K562 (cell line): ENCODE results near the gene LAT. TPM values are rescaled to one million over a fixed set of nuclear protein-coding genes. Genes with fewer than 3 reads are reported as not detected.

Source experiments
- ATAC-seq: fragments of 200-7000 bp; cut with Tn5 transposase; 3 replicates; pipeline ENCODE4 v1.9.1; 2020; ENCODE audit warnings: moderate library complexity
- BruUV-seq: library from RNA; stranded (reverse); fragments of 400-500 nt; replicated peaks from 2 replicates; lab custom pipeline; 2021; lab: Mats Ljungman, UMichigan
- CTCF ChIA-PET: fragments of 300-600 bp; formaldehyde crosslinking; extraction: SDS; loops from one replicate; lab custom pipeline; 2021; ENCODE audit warnings: low intra/inter-chr PET ratio; lab: Yijun Ruan, JAX
- POLR2A ChIA-PET: fragments of 300-600, 350-650 bp; sonication (Branson Sonifier 250); formaldehyde crosslinking; extraction: SDS; loops from one replicate; lab custom pipeline; 2021; ENCODE audit warnings: antibody characterized with exemption, inconsistent platforms; lab: Yijun Ruan, JAX
- DNase-seq, 4 experiments: peaks; one replicate each; pipeline versions ENCODE4 v3.0.0 to v3.0.0-alpha.2; 2011 to 2018; ENCODE audit warnings: low spot score in 3 of 4, mixed read lengths in 3 of 4; ENCODE audit errors: extremely low read depth in 1 of 4
- FAIRE-seq: peaks from 2 replicates; lab custom pipeline; 2011; peaks lifted over from hg19 to GRCh38; lab: Jason Lieb, UNC
- H2AFZ ChIP-seq: 2 replicates; pipeline ENCODE4 v1.6.0; 2011; ENCODE audit warnings: low read depth, low read length, control low read depth, inconsistent platforms
- H3K27ac ChIP-seq: fragments of 200-600 bp; 3 replicates; pipeline ENCODE4 v1.8.0; 2011; ENCODE audit warnings: low read depth, mild to moderate bottlenecking, control low read depth, inconsistent platforms, low read length, moderate library complexity, mixed read lengths; ENCODE audit errors: extremely low read depth
- H3K27me3 ChIP-seq, 2 experiments: fragments of 300-600 bp in 1 of 2; 2 replicates in 1 of 2; 3 replicates in 1 of 2; pipeline versions ENCODE4 v1.6.0 to v1.8.0; 2011; ENCODE audit warnings: inconsistent platforms in 2 of 2, low read length in 2 of 2, mild to moderate bottlenecking in 1 of 2, mixed read lengths in 1 of 2, moderate library complexity in 1 of 2; ENCODE audit not compliant: control insufficient read depth in 2 of 2, insufficient read depth in 2 of 2
- H3K36me3 ChIP-seq: fragments of 300-600 bp; 3 replicates; pipeline ENCODE4 v1.8.0; 2011; ENCODE audit warnings: mild to moderate bottlenecking, low read length, inconsistent platforms; ENCODE audit not compliant: control insufficient read depth, insufficient read depth
- H3K4me1 ChIP-seq, 2 experiments: fragments of 200-600 bp in 1 of 2; replicated peaks in 1 of 2; 2 replicates in 1 of 2; 3 replicates in 1 of 2; pipeline versions ENCODE4 v1.5.1 to v1.8.0; 2011; ENCODE audit warnings: inconsistent platforms in 2 of 2, low read length in 2 of 2, mild to moderate bottlenecking in 1 of 2, mixed read lengths in 1 of 2, moderate library complexity in 1 of 2; ENCODE audit not compliant: control insufficient read depth in 2 of 2, insufficient read depth in 2 of 2
- H3K4me2 ChIP-seq: 2 replicates; pipeline ENCODE4 v1.6.1; 2011; ENCODE audit warnings: low read length, control low read depth, inconsistent platforms, mixed read lengths; ENCODE audit not compliant: insufficient read depth
- H3K4me3 ChIP-seq: fragments of 200-600 bp; sonication (generic), shearing (Covaris generic); 2 replicates; pipeline ENCODE4 v1.5.1; 2016; ENCODE audit warnings: control low read depth, inconsistent platforms
- H3K79me2 ChIP-seq: fragments of 200-600 bp; 3 replicates; pipeline ENCODE4 v1.8.0; 2011; ENCODE audit warnings: low read length, inconsistent platforms; ENCODE audit not compliant: control insufficient read depth, insufficient read depth
- H3K9ac ChIP-seq, 2 experiments: 2 replicates each; pipeline versions ENCODE4 v1.6.0 to v1.6.1; 2011; ENCODE audit warnings: low read depth in 2 of 2, low read length in 2 of 2, control low read depth in 1 of 2, inconsistent platforms in 1 of 2, mild to moderate bottlenecking in 1 of 2, mixed read lengths in 1 of 2; ENCODE audit not compliant: insufficient read depth in 1 of 2
- H3K9me1 ChIP-seq: one replicate; pipeline ENCODE4 v1.6.0; 2011; ENCODE audit warnings: inconsistent platforms, mild to moderate bottlenecking, low read length, moderate library complexity; ENCODE audit not compliant: control insufficient read depth, insufficient read depth
- H3K9me3 ChIP-seq: replicated peaks from 2 replicates; pipeline ENCODE4 v1.5.1; 2011; ENCODE audit warnings: low read depth, low read length, inconsistent platforms; ENCODE audit not compliant: control insufficient read depth, insufficient read depth
- H4K20me1 ChIP-seq: replicated peaks from 2 replicates; pipeline ENCODE4 v1.6.1; 2011; ENCODE audit warnings: low read length, inconsistent platforms, mixed read lengths; ENCODE audit not compliant: control insufficient read depth, insufficient read depth
- ZNF175 ChIP-seq: fragments of 200-800 bp; sonication (Bioruptor generic); IDR thresholded peaks from 2 replicates; pipeline ENCODE4 v1.6.1; 2016; ENCODE audit warnings: low read depth, mild to moderate bottlenecking, missing genetic modification characterization, missing compliant biosample characterization
- ZNF695 ChIP-seq: fragments of 450-650 bp; formaldehyde crosslinking; IDR thresholded peaks from 2 replicates; pipeline ENCODE4 v1.4.0; 2020; ENCODE audit warnings: mild to moderate bottlenecking, moderate library complexity
- WGBS: fragments of 100-300 bp; shearing (Covaris generic); methylation state at CpG from one replicate; pipeline ENCODE4 v1.1.6; 2016; ENCODE audit warnings: low coverage, mixed read lengths; ENCODE audit not compliant: insufficient coverage; ENCODE audit errors: missing lambda C conversion rate; 5-methylcytosine and 5-hydroxymethylcytosine counted together
- in situ Hi-C: fragments of 300-500 bp; cut with MboI; formaldehyde crosslinking; loops from 4 replicates; pipeline ENCODE4 v1.15.0; 2018; ENCODE audit warnings: inconsistent platforms, mixed read lengths
- intact Hi-C: fragments of 100-400 bp; cut with micrococcal nuclease; formaldehyde crosslinking; loops from 2 replicates; pipeline ENCODE4 v1.14.2; 2022
- polyA plus RNA-seq, 8 experiments: library from polyadenylated mRNA; depleted of rRNA in 4 of 8; stranded (reverse) in 5 of 8; unstranded in 3 of 8; fragments of >200 nt; fragmentation: Nextera tagmentation in 2 of 8; fragmentation: Illumina TruSeq in 1 of 8; extraction: Ambion mirVana in 2 of 8; extraction: Trizol in 1 of 8; gene quantifications; 2 replicates each; pipeline versions ENCODE4 v1.2.1 to v1.2.3, GENCODE V29; 2011 to 2014; ENCODE audit warnings: inconsistent platforms in 1 of 8, missing spikeins in 1 of 8
- total RNA-seq, 7 experiments: library from RNA; depleted of rRNA in 6 of 7; stranded (reverse); fragments of >200 nt in 6 of 7; fragmentation: Illumina TruSeq in 2 of 7; extraction: Trizol in 2 of 7; gene quantifications; 2 replicates each; pipeline versions ENCODE4 v1.2.1 to v1.2.3, GENCODE V29; 2011 to 2021; ENCODE audit warnings: low replicate concordance in 1 of 7
- TF ChIP-seq, protein P1 (sequence below): sonication (generic); formaldehyde crosslinking; IDR thresholded peaks from 2 replicates; pipeline ENCODE4 v1.8.0; 2023; ENCODE audit warnings: mild to moderate bottlenecking, missing genetic modification reagents

The LAT gene
- total and polyA plus RNA-seq, 9 of the 15 experiments (the other 6 are each of a cell fraction or from before 2014, with no cell fraction given): 0.40 to 4.2 (median 1.3) TPM

- TF ChIP-seq ZNF695 (CRISPR knock-in tag) (no peak), ZNF175 (CRISPR knock-in tag) (no peak)
- TF ChIP-seq, protein P1, sequence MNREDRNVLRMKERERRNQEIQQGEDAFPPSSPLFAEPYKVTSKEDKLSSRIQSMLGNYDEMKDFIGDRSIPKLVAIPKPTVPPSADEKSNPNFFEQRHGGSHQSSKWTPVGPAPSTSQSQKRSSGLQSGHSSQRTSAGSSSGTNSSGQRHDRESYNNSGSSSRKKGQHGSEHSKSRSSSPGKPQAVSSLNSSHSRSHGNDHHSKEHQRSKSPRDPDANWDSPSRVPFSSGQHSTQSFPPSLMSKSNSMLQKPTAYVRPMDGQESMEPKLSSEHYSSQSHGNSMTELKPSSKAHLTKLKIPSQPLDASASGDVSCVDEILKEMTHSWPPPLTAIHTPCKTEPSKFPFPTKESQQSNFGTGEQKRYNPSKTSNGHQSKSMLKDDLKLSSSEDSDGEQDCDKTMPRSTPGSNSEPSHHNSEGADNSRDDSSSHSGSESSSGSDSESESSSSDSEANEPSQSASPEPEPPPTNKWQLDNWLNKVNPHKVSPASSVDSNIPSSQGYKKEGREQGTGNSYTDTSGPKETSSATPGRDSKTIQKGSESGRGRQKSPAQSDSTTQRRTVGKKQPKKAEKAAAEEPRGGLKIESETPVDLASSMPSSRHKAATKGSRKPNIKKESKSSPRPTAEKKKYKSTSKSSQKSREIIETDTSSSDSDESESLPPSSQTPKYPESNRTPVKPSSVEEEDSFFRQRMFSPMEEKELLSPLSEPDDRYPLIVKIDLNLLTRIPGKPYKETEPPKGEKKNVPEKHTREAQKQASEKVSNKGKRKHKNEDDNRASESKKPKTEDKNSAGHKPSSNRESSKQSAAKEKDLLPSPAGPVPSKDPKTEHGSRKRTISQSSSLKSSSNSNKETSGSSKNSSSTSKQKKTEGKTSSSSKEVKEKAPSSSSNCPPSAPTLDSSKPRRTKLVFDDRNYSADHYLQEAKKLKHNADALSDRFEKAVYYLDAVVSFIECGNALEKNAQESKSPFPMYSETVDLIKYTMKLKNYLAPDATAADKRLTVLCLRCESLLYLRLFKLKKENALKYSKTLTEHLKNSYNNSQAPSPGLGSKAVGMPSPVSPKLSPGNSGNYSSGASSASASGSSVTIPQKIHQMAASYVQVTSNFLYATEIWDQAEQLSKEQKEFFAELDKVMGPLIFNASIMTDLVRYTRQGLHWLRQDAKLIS (CRISPR knock-in tag): no peak
- TF ChIP-seq, all 486 proteins: peak for 0
- BruUV-seq: no TSS peak
- intact Hi-C loops (loop anchor here (5.0 kb wide), 1 partner anchor 56 kb away; no protein-coding TSS in a partner anchor), in situ Hi-C loops (loop anchor here (25.0 kb wide), 1 partner anchor 501 kb away; no protein-coding TSS in a partner anchor)
- peaks cover 9% of the 10 kb centered on the region for H3K79me2 ChIP-seq
- ATAC-seq (no peak), DNase-seq (no peak), FAIRE-seq (no peak)
- H3K9me3 ChIP-seq: no peaks in the 10 kb centered on the region
- ChIA-PET POLR2A (interaction anchor here (0.6 kb wide), 1 partner anchor 34 kb away, joined by 3 read pairs; no protein-coding TSS in a partner anchor), CTCF (no interaction called here)
- H3K9me1 ChIP-seq: no peaks in the 10 kb centered on the region
- H3K27me3 ChIP-seq: no peaks in the 10 kb centered on the region
- no peaks in the 10 kb centered on the region for H4K20me1 ChIP-seq
- no peak overlapping the region for H2AFZ ChIP-seq
- no peaks in the 10 kb centered on the region for H3K36me3 ChIP-seq
- H3K4me2 ChIP-seq: no peak overlapping the region
- no peak overlapping the region for H3K27ac ChIP-seq
- peak overlapping the region in 1 of 2 experiments; percentile 48; a peak in 1 of 4 replicates for H3K9ac ChIP-seq
- 42% methylated on average over 5 of the region's 7 CpGs for WGBS
- no peak overlapping the region for H3K4me3 ChIP-seq
- H3K4me1 ChIP-seq: peaks cover 8 to 36% of the 10 kb centered on the region in 2 experiments; a peak in 4 of 5 replicates
These were observed 46.1 kb upstream of the LAT start for GRCh38 chr16:28938721-28939120.
